GM12872 (cell line): ENCODE data around the gene RXFP4.

Source experiments
- CTCF ChIP-seq: IDR thresholded peaks from 3 replicates; pipeline ENCODE4 v1.5.1; 2011; ENCODE audit warnings: low read depth, mild to moderate bottlenecking, low read length, moderate library complexity; ENCODE audit not compliant: insufficient read depth

Gene RXFP4

GRCh38 chr1:155978973-155979429 lies 37.6 kb downstream of the RXFP4 start:
- no peak for TF ChIP-seq CTCF

- no peak for TF ChIP-seq CTCF
Measured at GRCh38 chr1:155979597-155980343, 38.3 kb downstream of the RXFP4 start.

- no peak for TF ChIP-seq CTCF
Measured at GRCh38 chr1:155981266-155982088, 40.0 kb downstream of the RXFP4 start.

- no peak for TF ChIP-seq CTCF
Measured at GRCh38 chr1:155982106-155982505, 40.7 kb downstream of the RXFP4 start.

- peak; percentile 36 for TF ChIP-seq CTCF
Measured at GRCh38 chr1:155983191-155984024, 42.0 kb downstream of the RXFP4 start.

GRCh38 chr1:155984341-155984740 lies 42.9 kb downstream of the RXFP4 start:
- no peak for TF ChIP-seq CTCF
